Breast epithelium (tissue), 4 donors: ENCODE results near the gene C5orf22. TPM values are rescaled to one million over a fixed set of nuclear protein-coding genes. Genes with fewer than 3 reads are reported as not detected.

Experiments used
- DNase-seq, 2 donors: peaks; one replicate each; pipeline ENCODE4 v3.0.0-alpha.2; 2019; ENCODE audit warnings: low spot score in 2 of 2
- H3K27ac ChIP-seq, 2 donors: fragments of 200-600 bp; sonication (generic) in 1 of 2; one replicate each; pipeline ENCODE4 v1.5.1; 2016 to 2019; ENCODE audit warnings: mild to moderate bottlenecking in 1 of 2
- H3K27me3 ChIP-seq, 2 donors: fragments of 200-600 bp; sonication (generic) in 1 of 2; one replicate each; pipeline versions ENCODE4 v1.5.1 to v1.6.0; 2017 to 2019; ENCODE audit warnings: control low read depth in 1 of 2, mild to moderate bottlenecking in 1 of 2
- H3K36me3 ChIP-seq: fragments of 200-600 bp; one replicate; pipeline ENCODE4 v1.5.1; 2019
- H3K4me1 ChIP-seq, 2 donors: fragments of 200-600 bp; sonication (generic); one replicate each; pipeline ENCODE4 v1.5.1; 2016 to 2019; ENCODE audit warnings: control low read depth in 1 of 2
- H3K4me3 ChIP-seq, 3 donors: fragments of 200-600 bp; sonication (generic); 1 replicate in 2 of 3; 2 replicates in 1 of 3; pipeline ENCODE4 v1.5.1; 2016 to 2019; ENCODE audit warnings: mild to moderate bottlenecking in 3 of 3, moderate library complexity in 2 of 3
- H3K9me3 ChIP-seq, 2 donors: fragments of 200-600 bp; sonication (generic) in 1 of 2; one replicate each; pipeline ENCODE4 v1.5.1; 2016 to 2019; ENCODE audit warnings: control low read depth in 1 of 2
- POLR2A ChIP-seq: fragments of 450-650 bp; IDR thresholded peaks from one replicate; pipeline ENCODE4 v1.6.1; 2016; ENCODE audit warnings: antibody characterized with exemption, mild to moderate bottlenecking, moderate library complexity
- POLR2AphosphoS5 ChIP-seq, 3 donors: sonication (generic); formaldehyde crosslinking; IDR thresholded peaks; one replicate each; pipeline ENCODE4 v1.6.1; 2017; ENCODE audit warnings: antibody characterized with exemption in 3 of 3
- intact Hi-C: fragments of 100-400 bp; cut with DNase I; formaldehyde crosslinking; loops from one replicate; pipeline ENCODE4 v1.15.1; 2023; ENCODE audit warnings: low total_unique reads
- total RNA-seq, 3 donors: library from RNA; depleted of rRNA; stranded (reverse); fragments of >200 nt; gene quantifications; one replicate each; pipeline ENCODE4 v1.1.0, GENCODE V29; 2016
- TF ChIP-seq, protein P1 (sequence below), 3 donors: fragments of 450-650 bp; IDR thresholded peaks; one replicate each; pipeline ENCODE4 v1.5.1; 2016 to 2017; ENCODE audit warnings: antibody characterized with exemption in 3 of 3, mild to moderate bottlenecking in 3 of 3, moderate library complexity in 3 of 3

The C5orf22 gene
- total RNA-seq, 3 donors from 2014 or later: 14.4 to 25.8 (median 17.4) TPM

- no peak for DNase-seq
- H3K27me3 ChIP-seq: no peaks in the 10 kb centered on the region
- no peak overlapping the region for H3K4me3 ChIP-seq
- H3K36me3 ChIP-seq: no peaks in the 10 kb centered on the region
- no peaks in the 10 kb centered on the region for H3K4me1 ChIP-seq
- H3K27ac ChIP-seq: no peak overlapping the region
- peaks cover 0 to 3% of the 10 kb centered on the region in 2 donors for H3K9me3 ChIP-seq
- TF ChIP-seq POLR2AphosphoS5 (IDR thresholded peaks at IDR 0.05): no peak
- TF ChIP-seq, protein P1, sequence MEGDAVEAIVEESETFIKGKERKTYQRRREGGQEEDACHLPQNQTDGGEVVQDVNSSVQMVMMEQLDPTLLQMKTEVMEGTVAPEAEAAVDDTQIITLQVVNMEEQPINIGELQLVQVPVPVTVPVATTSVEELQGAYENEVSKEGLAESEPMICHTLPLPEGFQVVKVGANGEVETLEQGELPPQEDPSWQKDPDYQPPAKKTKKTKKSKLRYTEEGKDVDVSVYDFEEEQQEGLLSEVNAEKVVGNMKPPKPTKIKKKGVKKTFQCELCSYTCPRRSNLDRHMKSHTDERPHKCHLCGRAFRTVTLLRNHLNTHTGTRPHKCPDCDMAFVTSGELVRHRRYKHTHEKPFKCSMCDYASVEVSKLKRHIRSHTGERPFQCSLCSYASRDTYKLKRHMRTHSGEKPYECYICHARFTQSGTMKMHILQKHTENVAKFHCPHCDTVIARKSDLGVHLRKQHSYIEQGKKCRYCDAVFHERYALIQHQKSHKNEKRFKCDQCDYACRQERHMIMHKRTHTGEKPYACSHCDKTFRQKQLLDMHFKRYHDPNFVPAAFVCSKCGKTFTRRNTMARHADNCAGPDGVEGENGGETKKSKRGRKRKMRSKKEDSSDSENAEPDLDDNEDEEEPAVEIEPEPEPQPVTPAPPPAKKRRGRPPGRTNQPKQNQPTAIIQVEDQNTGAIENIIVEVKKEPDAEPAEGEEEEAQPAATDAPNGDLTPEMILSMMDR (IDR thresholded peaks at IDR 0.05): no peak
- intact Hi-C loops: no loop called here
Measured at GRCh38 chr5:31568302-31568835, 36.3 kb downstream of the C5orf22 start.

- intact Hi-C loops: no loop called here
- H3K36me3 ChIP-seq: no peaks in the 10 kb centered on the region
- H3K4me1 ChIP-seq: no peaks in the 10 kb centered on the region
- no peak overlapping the region for H3K4me3 ChIP-seq
- no peak overlapping the region for H3K27ac ChIP-seq
- H3K27me3 ChIP-seq: no peaks in the 10 kb centered on the region
- no peak for DNase-seq
- TF ChIP-seq, protein P1 (IDR thresholded peaks at IDR 0.05): no peak
- TF ChIP-seq POLR2A: no peak
- no peak for TF ChIP-seq POLR2AphosphoS5 (IDR thresholded peaks at IDR 0.05)
- peaks cover 0 to 3% of the 10 kb centered on the region in 2 donors for H3K9me3 ChIP-seq
Measured at GRCh38 chr5:31569068-31569467, 37.0 kb downstream of the C5orf22 start.

DNA sequence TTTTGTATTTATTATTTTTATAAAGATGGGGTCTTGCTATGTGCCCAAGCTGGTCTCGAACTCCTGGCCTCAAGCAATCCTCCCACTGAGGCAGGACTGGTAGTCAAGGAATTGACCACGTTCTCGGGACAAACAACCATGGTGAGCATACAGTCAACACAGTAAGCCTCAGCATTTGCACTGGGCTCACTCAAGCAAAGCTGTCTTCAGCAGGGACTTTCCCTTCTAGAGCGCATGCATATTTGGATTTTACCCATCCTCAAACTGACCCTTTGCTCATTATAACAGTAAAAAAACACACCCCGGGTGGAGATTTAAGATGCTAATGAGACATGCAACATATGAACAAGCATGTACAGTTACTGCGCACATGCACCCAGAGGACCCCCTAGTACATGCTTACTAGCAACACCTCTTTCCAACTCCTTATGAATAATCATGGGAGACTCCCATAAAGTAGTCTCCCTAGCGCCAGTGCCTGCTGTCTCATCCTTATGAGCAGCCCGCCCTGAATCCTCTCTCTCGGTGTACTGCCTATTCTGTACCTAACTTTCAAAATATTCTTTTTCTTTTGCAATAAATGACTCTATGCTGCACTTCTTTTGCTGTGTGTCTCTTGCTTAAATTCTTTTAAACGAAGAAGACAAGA is 41.5 kb downstream of the C5orf22 start:
- no peak overlapping the region for H3K4me3 ChIP-seq
- no peaks in the 10 kb centered on the region for H3K9me3 ChIP-seq
- no peaks in the 10 kb centered on the region for H3K27me3 ChIP-seq
- intact Hi-C loops: no loop called here
- H3K36me3 ChIP-seq: no peaks in the 10 kb centered on the region
- TF ChIP-seq POLR2A (no peak), POLR2AphosphoS5 (IDR thresholded peaks at IDR 0.05) (no peak)
- TF ChIP-seq, protein P1 (IDR thresholded peaks at IDR 0.05): no peak
- no peak for DNase-seq
- H3K4me1 ChIP-seq: no peaks in the 10 kb centered on the region
- H3K27ac ChIP-seq: no peak overlapping the region

GRCh38 chr5:31574772-31575171 is 42.7 kb downstream of the C5orf22 start:
- Histone ChIP-seq H3K4me3 (no peak overlapping the region), H3K9me3 (no peaks in the 10 kb centered on the region), H3K27ac (no peak overlapping the region), H3K27me3 (no peaks in the 10 kb centered on the region), H3K4me1 (no peaks in the 10 kb centered on the region), H3K36me3 (no peaks in the 10 kb centered on the region)
- intact Hi-C loops: no loop called here
- TF ChIP-seq, protein P1 (IDR thresholded peaks at IDR 0.05): no peak
- no peak for TF ChIP-seq POLR2A
- no peak for TF ChIP-seq POLR2AphosphoS5 (IDR thresholded peaks at IDR 0.05)
- no peak for DNase-seq

- Histone ChIP-seq H3K27ac (no peak overlapping the region), H3K4me1 (no peaks in the 10 kb centered on the region), H3K36me3 (no peaks in the 10 kb centered on the region), H3K4me3 (no peak overlapping the region), H3K9me3 (no peaks in the 10 kb centered on the region), H3K27me3 (no peaks in the 10 kb centered on the region)
- TF ChIP-seq, protein P1 (IDR thresholded peaks at IDR 0.05): no peak
- TF ChIP-seq POLR2AphosphoS5 (IDR thresholded peaks at IDR 0.05) (no peak), POLR2A (no peak)
- DNase-seq: no peak
- intact Hi-C loops: no loop called here
Measured at GRCh38 chr5:31577438-31577837, 45.3 kb downstream of the C5orf22 start.
